ENCODE data around the gene PIPOX.

PIPOX gene

GRCh38 chr17:29020576-29020975 lies 22.4 kb upstream of the PIPOX start:
- no peak for DNase-seq

DNA sequence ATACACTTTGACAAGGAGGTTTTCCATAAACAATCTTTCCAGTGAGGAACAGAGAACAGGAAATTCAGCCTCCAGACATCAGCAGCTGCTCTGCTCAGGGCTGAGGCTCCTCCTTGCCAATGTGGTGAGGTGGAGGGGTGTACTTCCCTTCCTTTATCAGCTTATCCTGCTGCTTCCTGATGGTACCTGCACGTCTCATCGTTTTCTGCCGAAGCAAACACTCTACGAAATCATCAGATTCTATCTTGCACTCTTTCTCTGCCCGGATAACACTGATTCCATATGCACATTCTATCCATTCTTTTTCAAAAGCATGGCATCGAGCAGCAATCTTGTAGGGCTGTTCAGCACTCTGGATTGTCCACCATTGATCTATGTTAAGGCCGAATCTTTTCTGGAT lies 21.7 kb upstream of the PIPOX start:
- DNase-seq, result no peak

DNA sequence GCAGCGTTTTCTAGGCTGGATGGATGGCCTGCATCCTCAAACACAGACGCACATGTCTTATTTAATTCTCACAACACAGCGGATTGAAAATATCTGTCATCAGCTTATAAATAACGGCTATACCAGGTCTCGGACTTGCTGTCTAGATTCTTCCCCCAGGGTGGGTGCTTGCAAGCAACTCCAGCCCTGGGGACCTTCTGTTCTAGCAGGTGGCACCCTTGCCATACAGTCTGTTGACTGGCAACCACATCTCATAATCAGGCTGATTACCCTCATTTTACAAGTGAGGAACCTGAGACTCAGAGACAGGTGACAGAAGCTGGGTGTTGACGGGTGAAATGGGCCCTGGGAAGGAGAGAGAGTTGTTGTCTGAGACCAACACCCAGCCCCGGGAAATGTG lies 20.9 kb upstream of the PIPOX start:
- no peak for DNase-seq

DNA sequence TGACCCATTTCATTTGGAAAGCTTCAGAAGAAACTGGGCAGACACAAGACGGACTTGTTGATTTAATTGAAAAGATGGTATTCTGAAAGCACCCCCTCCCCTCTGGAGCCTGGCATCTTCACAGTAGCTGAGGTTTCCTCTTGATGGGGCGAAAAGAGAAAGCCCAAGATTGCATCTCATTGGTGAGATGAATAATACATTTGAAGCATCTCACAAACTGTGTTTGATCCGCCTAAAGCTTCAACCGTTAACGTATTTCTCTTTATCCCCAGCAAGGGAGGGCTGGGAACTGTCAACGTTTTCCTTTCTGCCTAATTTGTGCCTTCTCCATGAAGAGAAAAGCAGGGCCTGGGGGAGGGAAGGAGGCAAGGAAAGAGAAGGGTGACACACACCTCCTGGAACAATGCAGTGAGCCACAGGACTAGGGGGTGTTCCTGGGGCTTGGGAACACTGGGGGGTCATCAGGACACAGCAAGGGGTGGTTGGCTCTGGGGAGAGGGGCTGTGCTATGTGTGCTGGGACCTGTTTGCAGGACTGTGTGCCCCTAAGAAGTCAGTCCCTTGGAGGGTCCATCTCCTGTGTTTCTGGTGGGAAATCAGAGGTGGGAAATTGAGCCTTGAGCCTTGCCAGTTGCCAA lies 18.5 kb upstream of the PIPOX start:
- no peak for DNase-seq

DNA sequence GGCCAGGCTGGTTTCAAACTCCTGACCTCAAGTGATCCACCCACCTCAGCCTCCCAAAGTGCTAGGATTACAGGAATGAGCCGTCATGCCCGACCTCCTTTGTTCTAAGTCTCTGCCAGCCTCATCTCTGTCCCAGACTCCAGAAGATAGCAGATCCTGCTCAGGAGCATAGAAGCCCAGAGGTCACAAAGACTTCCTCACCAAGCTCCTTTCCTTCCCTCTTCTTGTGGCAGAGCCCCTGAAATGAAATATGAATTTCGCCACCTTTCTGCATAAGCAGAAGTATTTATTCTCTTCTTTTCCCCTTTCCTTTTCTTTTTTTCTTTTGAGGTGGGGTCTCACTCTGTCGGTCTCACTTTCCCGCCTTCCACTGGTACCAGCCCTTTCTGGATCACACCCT lies 11.5 kb upstream of the PIPOX start:
- no peak for DNase-seq

DNA sequence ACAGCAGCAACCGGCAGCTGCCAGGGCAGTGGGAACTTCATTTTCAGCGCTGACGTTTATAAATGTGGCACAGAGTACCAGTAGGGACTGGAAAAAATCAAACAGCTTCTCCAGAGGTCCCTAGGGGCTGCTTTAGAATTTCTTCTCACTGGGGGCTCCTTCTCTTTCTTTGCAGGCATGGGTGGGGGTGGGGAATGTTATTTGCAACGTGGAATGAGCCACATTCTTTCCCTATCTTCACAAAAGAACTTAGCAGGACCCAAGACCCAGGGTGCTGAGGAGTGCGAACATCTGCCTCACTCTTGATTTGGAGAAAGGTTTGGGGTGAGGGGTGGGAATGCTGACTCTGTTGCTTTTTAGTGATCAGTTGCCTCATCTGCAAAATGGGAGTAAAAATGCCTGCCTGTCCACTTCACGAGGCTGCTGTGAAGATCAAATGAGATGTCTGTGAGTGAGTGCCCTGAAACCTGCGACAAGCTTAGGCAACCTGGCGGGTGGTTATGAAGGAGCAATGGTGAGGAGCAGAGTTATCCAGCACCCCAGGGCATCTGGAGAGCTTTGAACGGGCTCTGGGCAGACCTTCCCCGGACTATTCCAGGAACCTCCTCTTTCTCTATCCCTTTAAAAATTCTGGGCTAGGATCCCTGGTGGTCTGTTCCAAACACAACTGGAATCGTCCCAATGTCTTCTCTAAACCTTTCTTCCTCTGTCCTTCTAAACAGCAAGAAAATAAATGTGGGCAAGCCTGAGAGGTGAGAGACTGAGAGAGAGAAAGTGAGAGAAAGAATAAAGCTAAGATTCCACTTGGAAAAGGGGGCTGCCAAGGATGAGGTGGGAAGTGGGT lies 10.7 kb upstream of the PIPOX start:
- DNase-seq, result no peak

DNA sequence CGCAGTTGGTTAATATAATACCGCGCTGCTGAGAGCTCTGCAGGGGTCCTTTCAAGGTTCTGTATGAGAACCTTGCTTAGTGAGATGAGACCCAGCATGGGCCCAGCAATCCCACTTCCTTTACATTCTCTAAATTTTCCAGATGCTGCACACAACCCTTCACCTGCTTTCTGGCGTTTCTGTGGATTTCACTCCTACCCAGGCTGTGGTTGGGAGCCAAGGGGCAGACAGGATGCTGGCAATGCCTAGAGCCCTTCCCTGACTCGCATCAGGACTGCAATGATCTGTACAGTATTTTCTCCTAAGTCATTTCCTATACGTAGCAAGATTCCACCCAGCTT lies 10.1 kb upstream of the PIPOX start:
- DNase-seq, result no peak

GRCh38 chr17:29034510-29034909 lies 8.4 kb upstream of the PIPOX start:
- no peak for DNase-seq

- no peak for DNase-seq
Measured at GRCh38 chr17:29036584-29036983, 6.4 kb upstream of the PIPOX start.

- DNase-seq, result no peak
Measured at GRCh38 chr17:29037739-29038084, 5.2 kb upstream of the PIPOX start.

GRCh38 chr17:29038085-29038795 lies 4.7 kb upstream of the PIPOX start:
- DNase-seq, result no peak

- no peak for DNase-seq
Measured at GRCh38 chr17:29039764-29040598, 3.0 kb upstream of the PIPOX start.

DNA sequence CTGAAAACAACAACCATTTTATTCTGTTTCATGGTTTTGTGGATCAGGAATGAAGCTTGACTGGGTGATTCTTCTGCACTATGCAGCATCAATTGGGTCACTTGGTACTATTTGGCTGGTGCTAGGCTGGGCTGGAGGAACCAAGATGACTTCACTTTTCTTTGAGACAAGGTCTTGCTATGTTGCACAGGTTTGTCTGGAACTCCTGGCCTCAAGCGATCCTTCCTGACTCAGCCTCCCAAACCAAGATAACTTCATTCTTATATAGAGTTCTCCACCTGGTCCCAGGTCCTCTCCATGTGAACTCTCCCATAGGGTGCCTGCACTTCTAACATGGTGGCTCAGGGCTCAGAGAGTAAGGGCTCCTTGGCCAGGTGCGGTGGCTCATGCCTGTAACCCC lies 1.9 kb upstream of the PIPOX start:
- DNase-seq, result no peak

GRCh38 chr17:29041571-29041970 lies 1.4 kb upstream of the PIPOX start:
- DNase-seq, result no peak

- DNase-seq, result no peak
Measured at GRCh38 chr17:29042026-29042678, 789 bp upstream of the PIPOX start.

- DNase-seq, result no peak
Measured at GRCh38 chr17:29043539-29044145, 701 bp downstream of the PIPOX start.

DNA sequence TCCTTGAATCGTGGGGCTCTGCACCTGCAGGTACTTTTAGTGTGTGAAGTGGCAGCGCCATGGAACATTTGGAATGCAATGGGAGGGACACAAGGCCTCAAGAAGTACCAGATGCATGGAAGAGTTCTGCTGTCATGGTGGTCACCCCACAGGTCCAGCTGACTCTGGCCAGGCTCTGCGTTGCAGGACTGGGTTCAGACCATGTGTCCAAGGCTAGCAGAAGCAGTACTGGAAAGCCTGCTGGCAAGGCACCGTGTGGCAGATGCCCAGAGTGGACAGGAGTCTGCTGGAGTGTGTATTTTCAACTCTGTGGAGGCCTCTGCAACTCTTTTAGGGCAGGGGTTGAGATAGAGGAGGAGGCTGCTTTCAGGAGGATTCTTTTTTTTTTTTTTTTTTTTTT lies 2.1 kb downstream of the PIPOX start:
- no peak for DNase-seq

DNA sequence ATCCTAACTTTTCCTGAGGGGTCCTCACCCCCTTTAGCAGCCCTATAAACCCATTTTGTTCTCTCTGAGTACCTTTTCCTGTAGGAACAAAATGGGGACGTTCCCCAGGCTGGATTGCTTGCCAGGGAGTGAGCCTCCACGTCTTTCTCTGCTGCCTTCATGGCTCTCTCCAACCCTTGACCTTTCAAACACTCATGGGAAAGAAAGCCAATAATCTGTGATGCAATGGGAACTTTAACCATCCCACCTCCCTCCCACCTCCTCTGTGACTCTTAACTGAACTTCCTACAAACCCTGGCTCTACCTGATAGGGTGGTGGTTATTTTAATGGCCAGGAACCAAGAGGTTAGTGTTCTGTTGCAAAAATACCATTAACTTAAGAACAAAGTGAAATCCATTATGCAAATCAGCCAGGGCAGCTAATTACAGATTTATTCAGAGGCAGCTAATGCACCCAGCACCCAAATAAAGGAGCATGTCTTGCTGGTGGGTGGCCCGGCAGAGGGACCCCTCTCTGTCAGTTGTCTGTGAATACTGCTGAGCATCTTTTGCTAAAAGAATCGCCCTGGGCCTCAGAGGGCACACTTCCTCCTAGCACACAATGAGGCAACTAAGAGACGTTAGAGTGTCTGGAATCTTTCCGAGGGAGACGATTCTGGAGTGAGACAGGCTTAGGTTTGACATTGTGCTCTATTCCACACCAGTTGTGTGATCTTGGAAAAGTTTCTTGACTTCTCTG lies 3.0 kb downstream of the PIPOX start:
- DNase-seq, result no peak

DNA sequence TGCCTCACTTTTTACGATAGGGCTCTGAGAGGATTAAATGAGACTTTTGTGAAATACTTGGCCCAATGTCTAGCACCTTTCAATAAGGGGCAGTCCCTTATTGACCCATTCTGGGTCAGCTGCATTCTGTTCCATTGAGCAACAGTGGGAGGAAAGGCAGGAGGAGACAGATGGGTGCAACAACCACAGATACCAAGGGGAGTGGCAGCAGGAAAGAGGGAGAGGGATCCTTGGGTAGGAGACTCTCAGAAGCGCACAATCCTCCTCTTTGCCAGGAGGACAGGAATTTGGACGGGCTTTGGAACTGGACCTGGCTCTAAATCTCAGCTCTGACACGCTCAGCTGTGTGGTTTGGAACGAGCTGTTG lies 3.5 kb downstream of the PIPOX start:
- no peak for DNase-seq

DNA sequence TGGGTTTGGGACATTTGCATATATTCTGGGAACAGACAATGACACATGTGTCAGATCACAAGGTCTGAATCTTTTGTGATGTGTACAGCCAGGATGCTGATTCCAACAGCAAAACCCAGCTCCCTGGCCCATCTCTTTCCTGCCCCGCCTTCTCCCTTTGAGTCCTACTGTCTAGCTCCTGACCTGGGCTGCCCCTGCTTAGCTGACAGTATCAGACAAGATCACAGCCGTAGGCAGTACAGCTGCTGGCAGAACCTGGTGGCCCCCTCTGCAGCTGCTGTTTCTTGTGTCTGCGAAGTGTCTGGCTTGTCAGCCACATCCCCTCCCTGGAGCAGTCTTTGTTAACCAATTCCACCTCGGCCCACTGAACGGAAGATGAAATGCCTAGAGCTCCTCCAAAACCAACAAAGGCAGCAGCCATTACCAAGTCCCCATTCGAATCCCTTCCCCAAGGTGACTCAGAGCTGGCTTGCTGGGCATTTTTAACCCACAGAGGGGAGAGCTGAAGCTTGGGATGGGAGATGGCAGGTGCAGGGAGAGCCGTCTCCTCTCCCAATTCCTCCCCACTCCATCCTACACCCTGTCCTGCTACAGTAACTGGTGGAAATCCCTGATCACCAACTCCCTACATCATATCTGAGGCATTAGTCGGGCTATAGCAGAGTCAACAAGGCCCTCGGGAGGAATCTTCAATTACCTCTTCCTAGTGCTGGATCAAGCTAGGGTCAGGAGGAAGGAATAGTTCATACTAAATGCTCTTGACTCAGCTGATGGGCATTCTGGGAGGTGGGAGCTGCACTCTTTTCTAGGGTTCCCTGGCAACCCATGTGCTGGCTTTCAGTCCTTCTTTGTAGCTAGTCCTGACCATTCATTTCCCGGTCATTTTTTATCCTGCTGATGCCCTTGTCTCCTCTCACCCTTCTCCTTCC lies 5.8 kb downstream of the PIPOX start:
- DNase-seq, result peak; percentile 93

Measured in NCI-H526 treated with DMSO at 0.1 percent for 48 hours (cell line).